HEK293 (cell line): ENCODE results near the gene RAP1A.

Source experiments
- ZBTB17 ChIP-seq: fragments of 450-650 bp; formaldehyde crosslinking; IDR thresholded peaks from 2 replicates; pipeline ENCODE4 v1.5.1; 2016; ENCODE audit warnings: missing biosample characterization, missing genetic modification characterization
- ZNF23 ChIP-seq: fragments of 450-650 bp; formaldehyde crosslinking; IDR thresholded peaks from 2 replicates; pipeline ENCODE4 v1.5.1; 2016; ENCODE audit warnings: missing biosample characterization, missing genetic modification characterization, borderline replicate concordance
- ZNF292 ChIP-seq: fragments of 450-650 bp; formaldehyde crosslinking; IDR thresholded peaks from 2 replicates; pipeline ENCODE4 v1.5.1; 2016; ENCODE audit warnings: low read depth, missing biosample characterization, missing genetic modification characterization, borderline replicate concordance

DNA sequence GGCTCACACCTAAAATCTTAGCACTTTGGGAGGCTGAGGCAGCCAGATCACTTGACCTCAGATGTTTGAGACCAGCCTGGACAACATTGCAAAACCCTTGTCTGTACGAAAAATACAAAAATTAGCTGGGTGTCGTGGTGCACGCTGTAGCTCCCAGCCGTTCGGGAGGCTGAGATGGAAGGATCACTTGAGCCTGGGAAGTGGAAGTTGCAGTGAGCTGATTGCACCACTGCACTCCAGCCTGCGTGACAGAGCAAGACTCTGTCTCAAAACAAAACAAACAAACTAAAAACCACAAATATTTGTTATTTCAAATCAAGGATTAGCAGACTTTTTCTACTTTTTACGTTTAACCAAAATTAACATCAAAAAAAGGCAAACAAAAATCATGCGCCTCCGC, 88.3 kb downstream of the RAP1A start:
- TF ChIP-seq ZNF23 (tag by site-specific recombination) (no peak), ZNF292 (tag by site-specific recombination) (no peak), ZBTB17 (tag by site-specific recombination) (no peak)
